HG03045 (cell line): ENCODE results near the gene FAR1.

Source experiments
- ATAC-seq: cut with Tn5 transposase; IDR thresholded peaks from one replicate; pipeline ENCODE4 v1.9.1; 2021; ENCODE audit warnings: mild to moderate bottlenecking, moderate library complexity; ENCODE audit not compliant: unreplicated experiment

The FAR1 gene

GRCh38 chr11:13669544-13670488 lies 1.3 kb downstream of the FAR1 start:
- no peak for ATAC-seq

DNA sequence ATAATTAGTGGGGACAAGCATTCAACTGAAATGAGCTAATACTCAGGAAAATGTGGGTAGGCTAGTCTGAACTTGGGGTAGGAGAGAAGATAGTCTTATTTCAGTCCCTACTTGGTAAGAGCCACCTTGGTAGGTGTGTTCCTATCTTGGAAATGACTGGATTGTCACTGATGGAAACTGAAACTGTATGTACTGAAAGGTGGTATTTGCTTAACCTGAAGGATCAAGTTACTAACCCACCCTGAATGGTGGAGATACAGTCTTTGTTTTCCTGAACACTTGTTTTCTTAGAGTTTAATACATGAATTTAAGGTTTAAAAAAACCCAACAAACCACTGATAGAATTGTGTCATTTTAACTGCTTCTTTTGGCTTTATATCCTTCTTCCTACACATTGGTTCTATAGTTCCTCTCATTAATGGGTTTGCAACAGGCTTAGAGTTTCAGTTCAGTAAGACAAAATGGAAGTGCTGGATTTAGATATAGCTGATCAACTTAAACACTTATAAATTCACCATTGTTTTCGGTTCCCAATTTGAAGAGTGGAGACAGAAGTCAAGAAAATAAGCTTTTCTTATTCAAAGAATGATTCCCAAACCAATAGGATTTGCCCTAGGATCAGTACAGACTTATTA lies 4.2 kb downstream of the FAR1 start:
- no peak for ATAC-seq

- no peak for ATAC-seq
Observed at GRCh38 chr11:13674799-13675509, 6.5 kb downstream of the FAR1 start.

DNA sequence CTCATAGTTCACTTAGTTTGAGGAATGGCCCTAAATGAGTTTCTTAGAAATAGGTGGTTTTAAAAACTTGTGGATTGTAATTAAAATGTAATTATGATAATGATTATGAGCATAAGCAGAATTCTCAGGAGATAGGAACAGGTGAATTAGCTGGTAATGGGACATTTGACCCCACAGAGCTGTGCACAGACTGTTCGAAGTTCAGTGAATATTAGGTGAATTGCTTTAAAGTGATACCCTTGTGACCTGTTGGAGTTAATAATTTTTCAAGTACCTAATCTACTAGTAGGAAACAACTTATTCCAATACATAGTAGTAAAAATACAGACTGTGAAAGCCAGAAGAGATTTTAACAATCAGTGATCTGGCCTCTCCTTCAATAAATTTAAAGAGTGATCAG lies 8.1 kb downstream of the FAR1 start:
- no peak for ATAC-seq

DNA sequence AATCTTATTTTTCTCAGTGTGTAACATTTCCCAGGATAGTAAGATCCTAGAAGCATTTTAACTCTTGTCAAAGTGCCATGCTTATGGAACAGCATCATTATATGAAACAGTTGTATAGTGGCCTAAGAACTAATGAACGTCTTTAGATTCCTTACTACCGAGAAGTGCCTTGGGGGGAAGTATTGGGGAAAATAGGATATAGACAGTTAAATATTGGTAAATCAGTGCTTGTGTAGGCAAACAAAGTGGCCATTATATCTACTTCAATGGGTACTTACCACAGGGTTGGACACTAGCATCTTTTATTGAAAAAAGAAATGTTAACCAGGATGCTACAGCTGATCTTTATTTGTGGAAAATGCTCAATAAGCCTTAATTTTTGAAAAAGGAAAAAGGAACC lies 11.3 kb downstream of the FAR1 start:
- no peak for ATAC-seq

GRCh38 chr11:13680501-13681264 lies 12.2 kb downstream of the FAR1 start:
- ATAC-seq, result peak; percentile 76

GRCh38 chr11:13681446-13681845 lies 13.0 kb downstream of the FAR1 start:
- ATAC-seq, result no peak

GRCh38 chr11:13682212-13682611 lies 13.7 kb downstream of the FAR1 start:
- no peak for ATAC-seq

GRCh38 chr11:13685461-13686108 lies 17.1 kb downstream of the FAR1 start:
- ATAC-seq, result no peak

DNA sequence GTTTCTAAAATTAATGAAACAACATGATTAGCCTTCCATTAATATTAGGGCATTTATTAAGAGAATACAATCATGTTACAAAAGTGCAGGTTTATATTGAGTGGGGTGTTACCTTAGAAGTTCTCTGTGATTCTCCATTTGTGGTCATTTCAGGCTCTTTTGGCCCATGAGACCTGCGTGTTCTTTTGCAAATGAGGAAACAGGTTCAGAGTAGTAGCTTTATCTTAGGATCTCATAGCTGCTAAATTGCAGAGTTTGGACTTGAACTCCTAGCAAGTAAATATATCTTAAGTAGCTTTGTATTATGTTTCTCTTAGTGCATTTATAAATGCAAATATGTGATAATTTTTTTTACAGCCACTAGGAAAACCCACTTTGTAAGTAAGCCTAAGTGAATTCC lies 18.3 kb downstream of the FAR1 start:
- ATAC-seq, result no peak

GRCh38 chr11:13687271-13687670 lies 18.8 kb downstream of the FAR1 start:
- ATAC-seq, result no peak

GRCh38 chr11:13691286-13691899 lies 22.9 kb downstream of the FAR1 start:
- ATAC-seq, result no peak

DNA sequence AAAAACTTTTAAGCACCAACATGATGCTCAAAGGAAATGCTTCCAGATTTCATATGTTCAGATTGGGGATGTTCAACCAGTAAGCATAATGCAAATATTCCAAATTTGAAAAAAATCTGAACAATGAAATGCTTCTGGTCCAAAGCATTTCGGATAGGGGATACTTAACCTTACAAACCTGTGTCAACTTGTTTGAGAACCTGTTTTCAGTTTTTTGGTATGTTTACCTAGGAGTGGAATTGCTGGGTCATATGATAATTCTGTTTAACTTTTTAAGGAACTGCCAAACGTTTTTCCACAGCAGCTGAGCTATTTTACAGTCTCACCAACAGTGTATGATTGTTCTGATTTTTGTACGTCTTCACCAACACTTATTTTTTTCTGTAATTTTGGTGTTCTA lies 23.7 kb downstream of the FAR1 start:
- no peak for ATAC-seq

DNA sequence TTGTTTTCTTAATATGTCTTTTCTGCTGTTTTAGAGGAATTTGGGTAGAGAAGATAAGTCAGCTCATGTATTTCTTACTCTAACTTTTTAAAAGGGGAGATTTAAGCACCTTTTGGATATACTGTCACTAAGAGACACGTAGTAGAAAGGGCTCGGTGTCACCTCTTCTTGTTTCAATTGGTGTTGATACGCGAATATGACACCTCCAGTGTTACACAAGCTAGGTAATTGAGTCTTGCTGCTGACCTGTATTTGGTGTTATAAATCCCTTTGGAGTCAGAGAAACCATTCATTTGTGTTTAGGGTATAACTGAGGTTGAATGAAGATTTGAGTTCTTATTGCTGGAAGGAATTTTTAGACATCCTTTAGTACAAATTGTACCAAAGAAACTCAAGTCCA lies 25.6 kb downstream of the FAR1 start:
- ATAC-seq, result no peak

- ATAC-seq, result no peak
Observed at GRCh38 chr11:13695886-13696285, 27.4 kb downstream of the FAR1 start.

GRCh38 chr11:13697710-13698109 lies 29.2 kb downstream of the FAR1 start:
- no peak for ATAC-seq

- ATAC-seq, result no peak
Observed at GRCh38 chr11:13698132-13698531, 29.7 kb downstream of the FAR1 start.

DNA sequence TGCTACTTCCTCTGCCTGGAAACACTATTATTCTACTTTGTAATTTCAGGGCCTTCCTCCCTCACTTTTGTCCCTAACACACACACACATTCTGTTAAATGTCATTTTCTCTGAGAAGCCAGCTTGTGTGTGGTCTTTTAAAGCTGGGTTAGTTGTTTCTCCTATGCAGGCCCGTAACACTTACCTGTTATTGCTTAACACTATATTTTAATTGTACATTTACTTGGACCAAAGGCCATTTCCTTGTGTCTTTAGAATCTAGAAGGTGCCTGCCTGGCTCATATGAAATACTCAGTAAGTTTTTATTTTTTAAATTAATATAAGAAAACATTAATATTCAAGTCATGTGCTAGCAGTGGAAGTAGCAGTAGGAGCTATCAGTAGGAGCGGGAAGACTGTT lies 30.6 kb downstream of the FAR1 start:
- ATAC-seq, result no peak

- ATAC-seq, result no peak
Observed at GRCh38 chr11:13699870-13700269, 31.4 kb downstream of the FAR1 start.

DNA sequence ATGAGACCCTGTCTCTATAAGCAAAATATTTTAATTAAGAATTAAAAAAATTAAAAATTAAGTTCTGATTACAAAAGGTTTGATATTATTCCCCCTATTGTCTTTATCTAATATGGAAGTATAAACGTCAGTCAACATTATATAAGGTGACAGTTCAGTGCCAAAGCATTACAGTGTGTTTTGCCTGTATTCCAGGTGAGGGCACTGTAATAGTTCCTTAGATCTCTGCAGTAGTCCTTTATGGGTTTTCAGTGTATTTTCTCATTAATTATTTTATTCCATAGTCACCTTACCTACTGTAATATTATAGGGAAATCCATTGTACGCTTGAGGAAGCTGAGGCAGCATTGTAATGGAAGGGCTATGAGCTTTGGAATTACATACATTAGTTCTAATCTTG lies 33.0 kb downstream of the FAR1 start:
- no peak for ATAC-seq
